Parathyroid adenoma (tissue), 2 donors: Measurements from ENCODE around the gene RGS11.

ENCODE experiments used
- H2AFZ ChIP-seq: fragments of 300-600 bp; sonication (generic); one replicate; pipeline ENCODE4 v1.7.0; 2017; ENCODE audit warnings: antibody characterized with exemption, mild to moderate bottlenecking
- H3K27ac ChIP-seq: fragments of 300-600 bp; sonication (generic); one replicate; pipeline ENCODE4 v1.7.0; 2017
- H3K27me3 ChIP-seq: fragments of 300-600 bp; sonication (generic); one replicate; pipeline ENCODE4 v1.7.0; 2017; ENCODE audit warnings: low read length; ENCODE audit not compliant: control insufficient read depth, insufficient read depth
- H3K36me3 ChIP-seq: fragments of 300-600 bp; sonication (generic); one replicate; pipeline ENCODE4 v1.7.0; 2017; ENCODE audit warnings: low read length; ENCODE audit not compliant: control insufficient read depth, insufficient read depth
- H3K4me1 ChIP-seq: fragments of 300-600 bp; sonication (generic); one replicate; pipeline ENCODE4 v1.7.0; 2017; ENCODE audit warnings: control low read depth
- H3K4me2 ChIP-seq: fragments of 300-600 bp; sonication (generic); one replicate; pipeline ENCODE4 v1.7.0; 2017; ENCODE audit warnings: low read length
- H3K4me3 ChIP-seq: fragments of 300-600 bp; sonication (generic); one replicate; pipeline ENCODE4 v1.7.0; 2017; ENCODE audit warnings: low read depth, low read length
- H3K79me2 ChIP-seq: fragments of 300-600 bp; sonication (generic); one replicate; pipeline ENCODE4 v1.7.0; 2017; ENCODE audit warnings: control low read depth
- H3K9ac ChIP-seq: fragments of 300-600 bp; sonication (generic); one replicate; pipeline ENCODE4 v1.7.0; 2017; ENCODE audit warnings: mild to moderate bottlenecking
- H3K9me3 ChIP-seq: fragments of 300-600 bp; sonication (generic); one replicate; pipeline ENCODE4 v1.7.0; 2017; ENCODE audit warnings: low read length; ENCODE audit not compliant: control insufficient read depth
- TF ChIP-seq, protein P1 (sequence below): fragments of 300-600 bp; sonication (generic); IDR thresholded peaks from one replicate; pipeline ENCODE4 v1.7.0; 2017; ENCODE audit warnings: antibody characterized with exemption, mild to moderate bottlenecking
- donor health status: primary hyperparathyroidism.

RGS11 gene

GRCh38 chr16:293043-293775 lies 17.5 kb upstream of the RGS11 start:
- no peaks in the 10 kb centered on the region for H3K9me3 ChIP-seq
- H2AFZ ChIP-seq, result no peak overlapping the region
- no peaks in the 10 kb centered on the region for H3K79me2 ChIP-seq
- H3K4me2 ChIP-seq, result no peak overlapping the region
- TF ChIP-seq, protein P1, sequence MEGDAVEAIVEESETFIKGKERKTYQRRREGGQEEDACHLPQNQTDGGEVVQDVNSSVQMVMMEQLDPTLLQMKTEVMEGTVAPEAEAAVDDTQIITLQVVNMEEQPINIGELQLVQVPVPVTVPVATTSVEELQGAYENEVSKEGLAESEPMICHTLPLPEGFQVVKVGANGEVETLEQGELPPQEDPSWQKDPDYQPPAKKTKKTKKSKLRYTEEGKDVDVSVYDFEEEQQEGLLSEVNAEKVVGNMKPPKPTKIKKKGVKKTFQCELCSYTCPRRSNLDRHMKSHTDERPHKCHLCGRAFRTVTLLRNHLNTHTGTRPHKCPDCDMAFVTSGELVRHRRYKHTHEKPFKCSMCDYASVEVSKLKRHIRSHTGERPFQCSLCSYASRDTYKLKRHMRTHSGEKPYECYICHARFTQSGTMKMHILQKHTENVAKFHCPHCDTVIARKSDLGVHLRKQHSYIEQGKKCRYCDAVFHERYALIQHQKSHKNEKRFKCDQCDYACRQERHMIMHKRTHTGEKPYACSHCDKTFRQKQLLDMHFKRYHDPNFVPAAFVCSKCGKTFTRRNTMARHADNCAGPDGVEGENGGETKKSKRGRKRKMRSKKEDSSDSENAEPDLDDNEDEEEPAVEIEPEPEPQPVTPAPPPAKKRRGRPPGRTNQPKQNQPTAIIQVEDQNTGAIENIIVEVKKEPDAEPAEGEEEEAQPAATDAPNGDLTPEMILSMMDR, result no peak
- H3K36me3 ChIP-seq, result no peaks in the 10 kb centered on the region
- H3K27me3 ChIP-seq, result no peaks in the 10 kb centered on the region
- no peaks in the 10 kb centered on the region for H3K4me1 ChIP-seq
- H3K9ac ChIP-seq, result no peak overlapping the region
- H3K27ac ChIP-seq, result no peak overlapping the region
- no peak overlapping the region for H3K4me3 ChIP-seq

DNA sequence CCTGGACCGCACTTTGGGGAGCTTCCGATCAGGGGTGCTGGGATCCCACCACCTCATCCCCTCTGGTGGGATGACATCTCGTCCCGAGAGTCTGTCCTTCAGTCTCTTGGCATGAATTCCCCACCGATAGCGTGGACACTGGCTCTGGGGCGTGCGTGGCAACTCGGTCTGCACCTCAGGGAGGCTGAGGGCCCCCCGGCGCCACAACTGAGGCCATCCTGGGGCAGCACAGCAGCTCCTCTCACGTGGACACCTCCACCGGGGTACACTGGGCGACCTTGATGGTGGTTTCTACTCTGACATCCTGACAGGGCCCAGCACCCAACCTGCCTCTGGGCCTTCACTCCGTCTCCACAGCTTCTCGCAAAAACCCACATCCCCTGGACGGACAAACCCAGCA lies 15.8 kb upstream of the RGS11 start:
- H3K27ac ChIP-seq, result no peak overlapping the region
- no peak overlapping the region for H3K9ac ChIP-seq
- no peaks in the 10 kb centered on the region for H3K36me3 ChIP-seq
- H3K4me1 ChIP-seq, result no peaks in the 10 kb centered on the region
- H3K9me3 ChIP-seq, result no peaks in the 10 kb centered on the region
- no peak overlapping the region for H3K4me2 ChIP-seq
- H3K27me3 ChIP-seq, result no peaks in the 10 kb centered on the region
- H3K4me3 ChIP-seq, result no peak overlapping the region
- H3K79me2 ChIP-seq, result no peaks in the 10 kb centered on the region
- no peak overlapping the region for H2AFZ ChIP-seq
- TF ChIP-seq, protein P1, result no peak

DNA sequence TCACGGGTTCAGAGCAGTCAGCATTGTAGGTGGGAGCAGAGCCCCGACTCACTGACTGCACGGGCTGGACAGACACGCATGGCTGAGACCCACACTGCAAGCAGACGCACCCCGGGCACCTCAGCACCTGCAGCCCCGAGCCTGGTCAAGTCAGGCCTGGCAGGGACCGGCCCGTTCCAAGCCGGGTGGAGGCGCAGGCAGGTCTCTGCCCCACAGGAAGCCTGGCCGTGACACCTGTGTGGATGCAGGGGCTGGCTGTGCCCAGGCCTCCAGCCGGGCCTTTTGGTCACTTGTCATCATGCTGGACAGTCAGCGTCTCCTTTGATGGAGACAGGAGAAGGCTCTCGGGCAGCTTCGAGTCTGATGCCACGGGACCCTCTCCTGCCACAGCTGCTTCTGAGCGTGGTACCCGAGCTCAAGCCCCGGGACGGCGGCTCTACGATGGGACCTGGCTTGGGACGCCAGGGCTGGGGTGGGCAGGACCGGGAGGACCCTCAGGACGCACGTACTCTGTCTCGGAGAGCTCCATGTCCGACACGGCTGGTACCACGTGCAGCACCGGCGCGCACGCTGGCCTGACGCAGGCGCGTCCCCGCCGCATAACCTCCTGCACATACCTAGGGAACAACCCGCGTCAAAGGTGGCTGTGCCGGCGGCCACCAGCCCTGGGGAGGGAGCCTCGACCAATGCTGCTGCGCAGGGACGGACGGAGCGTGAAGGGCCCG lies 15.1 kb upstream of the RGS11 start:
- Histone ChIP-seq H2AFZ (no peak overlapping the region), H3K4me1 (no peaks in the 10 kb centered on the region), H3K4me2 (no peak overlapping the region), H3K4me3 (no peak overlapping the region), H3K27ac (no peak overlapping the region), H3K27me3 (no peaks in the 10 kb centered on the region), H3K9me3 (no peaks in the 10 kb centered on the region), H3K79me2 (no peaks in the 10 kb centered on the region), H3K36me3 (no peaks in the 10 kb centered on the region), H3K9ac (no peak overlapping the region)
- TF ChIP-seq, protein P1, result no peak

- TF ChIP-seq, protein P1, result no peak
- no peak overlapping the region for H3K4me2 ChIP-seq
- no peak overlapping the region for H2AFZ ChIP-seq
- H3K9me3 ChIP-seq, result no peaks in the 10 kb centered on the region
- H3K4me3 ChIP-seq, result no peak overlapping the region
- no peak overlapping the region for H3K9ac ChIP-seq
- no peaks in the 10 kb centered on the region for H3K27me3 ChIP-seq
- H3K27ac ChIP-seq, result no peak overlapping the region
- no peaks in the 10 kb centered on the region for H3K36me3 ChIP-seq
- no peaks in the 10 kb centered on the region for H3K79me2 ChIP-seq
- no peaks in the 10 kb centered on the region for H3K4me1 ChIP-seq
Observed at GRCh38 chr16:290015-290680, 14.4 kb upstream of the RGS11 start.
